B cell (primary cell): ENCODE results near the gene ADAMTS13. TPM values are rescaled to one million over a fixed set of nuclear protein-coding genes. Genes with fewer than 3 reads are reported as not detected.
"Not testable (repeated sequence)": the region's sequence is repeated elsewhere in the genome, so short reads cannot be mapped to it uniquely, and the experiment has no call there.

Source experiments
- ATAC-seq: fragments of 200-7000 bp; cut with Tn5 transposase; one replicate; pipeline ENCODE4 v1.10.0; 2021; ENCODE audit warnings: low read depth, mild to moderate bottlenecking, moderate number of reproducible peaks, moderate library complexity
- CTCF ChIA-PET: fragments of 350-600 bp; sonication (Branson Sonifier 250); formaldehyde crosslinking; loops from one replicate; lab custom pipeline; 2021; ENCODE audit warnings: antibody characterized with exemption, inconsistent platforms; lab: Charles Lee
- POLR2A ChIA-PET: fragments of 350-600 bp; sonication (Branson Sonifier 250); formaldehyde crosslinking; loops from one replicate; lab custom pipeline; 2021; ENCODE audit warnings: antibody characterized with exemption; lab: Charles Lee
- DNase-seq: peaks from one replicate; pipeline ENCODE4 v3.0.0; 2013
- H2AFZ ChIP-seq: 2 replicates; pipeline ENCODE4 v1.6.1; 2012; ENCODE audit warnings: mild to moderate bottlenecking, low read depth, low read length; ENCODE audit not compliant: insufficient read depth, poor library complexity, severe bottlenecking
- H3K27ac ChIP-seq, 2 donors: 1 replicate in 1 of 2; 2 replicates in 1 of 2; pipeline ENCODE4 v1.5.1; 2012 to 2013; ENCODE audit warnings: low read length in 2 of 2, mild to moderate bottlenecking in 2 of 2, moderate library complexity in 1 of 2
- H3K27me3 ChIP-seq, 4 experiments: fragments of 200-600 bp in 1 of 4; sonication (generic) in 1 of 4; replicated peaks in 1 of 4; 1 replicate in 2 of 4; 2 replicates in 2 of 4; pipeline versions ENCODE4 v1.6.1 to v1.7.0; 2013 to 2016; ENCODE audit warnings: low read length in 3 of 4, mild to moderate bottlenecking in 2 of 4, mixed read lengths in 1 of 4, moderate library complexity in 1 of 4; ENCODE audit not compliant: insufficient read depth in 4 of 4, control insufficient read depth in 3 of 4; ENCODE audit errors: control extremely low read depth in 1 of 4
- H3K36me3 ChIP-seq, 2 experiments: replicated peaks in 1 of 2; 1 replicate in 1 of 2; 2 replicates in 1 of 2; pipeline versions ENCODE4 v1.6.1 to v1.7.1; 2013; ENCODE audit warnings: low read length in 1 of 2; ENCODE audit not compliant: insufficient read depth in 2 of 2, control insufficient read depth in 1 of 2; ENCODE audit errors: control extremely low read depth in 1 of 2, extremely low read depth in 1 of 2
- H3K4me1 ChIP-seq, 2 donors: fragments of 200-600 bp in 1 of 2; sonication (generic) in 1 of 2; 1 replicate in 1 of 2; 2 replicates in 1 of 2; pipeline versions ENCODE4 v1.5.1 to v1.6.1; 2013 to 2017; ENCODE audit warnings: low read length in 2 of 2; ENCODE audit not compliant: control insufficient read depth in 2 of 2, insufficient read depth in 2 of 2
- H3K4me2 ChIP-seq: replicated peaks from 2 replicates; pipeline ENCODE3; 2012; ENCODE audit warnings: mild to moderate bottlenecking, low read depth, low read length; ENCODE audit not compliant: poor library complexity, severe bottlenecking
- H3K4me3 ChIP-seq, 5 experiments: fragments of 200-600 bp in 1 of 5; sonication (generic) in 1 of 5; 1 replicate in 3 of 5; 2 replicates in 2 of 5; pipeline versions ENCODE4 v1.5.1 to v1.7.0; 2011 to 2016; ENCODE audit warnings: low read length in 4 of 5, mild to moderate bottlenecking in 4 of 5, low read depth in 2 of 5, control low read depth in 1 of 5, moderate library complexity in 1 of 5; ENCODE audit not compliant: insufficient read depth in 1 of 5; ENCODE audit errors: control extremely low read depth in 1 of 5, extremely low read depth in 1 of 5
- H3K79me2 ChIP-seq: fragments of 200-600 bp; sonication (generic); one replicate; pipeline ENCODE4 v1.6.0; 2016; ENCODE audit warnings: low read length; ENCODE audit not compliant: control insufficient read depth, insufficient read depth
- H3K9ac ChIP-seq: fragments of 200-600 bp; sonication (generic); 2 replicates; pipeline ENCODE4 v1.6.1; 2017; ENCODE audit warnings: mild to moderate bottlenecking, low read length, moderate library complexity
- H3K9me3 ChIP-seq, 3 donors: one replicate each; pipeline versions ENCODE4 v1.6.1 to v1.7.1; 2013; ENCODE audit warnings: low read length in 2 of 3; ENCODE audit not compliant: control insufficient read depth in 2 of 3, insufficient read depth in 1 of 3; ENCODE audit errors: control extremely low read depth in 1 of 3
- H4K20me1 ChIP-seq: 2 replicates; pipeline ENCODE4 v1.6.0; 2012; ENCODE audit warnings: mild to moderate bottlenecking, low read length; ENCODE audit not compliant: insufficient read depth, control insufficient read depth, poor library complexity, severe bottlenecking
- H3K27ac Mint-ChIP-seq: one replicate; pipeline ENCODE4 v1.8.0; 2021; ENCODE audit warnings: mixed read lengths
- H3K27me3 Mint-ChIP-seq: one replicate; pipeline ENCODE4 v1.8.0; 2021; ENCODE audit warnings: mixed read lengths
- H3K4me1 Mint-ChIP-seq: one replicate; pipeline ENCODE4 v1.8.0; 2021; ENCODE audit warnings: mixed read lengths
- H3K4me3 Mint-ChIP-seq: one replicate; pipeline ENCODE4 v1.8.0; 2021; ENCODE audit warnings: mixed read lengths
- H3K9me3 Mint-ChIP-seq: one replicate; pipeline ENCODE4 v1.8.0; 2022; ENCODE audit warnings: mixed read lengths; ENCODE audit not compliant: insufficient read depth
- EZH2 ChIP-seq: IDR thresholded peaks from 2 replicates; pipeline ENCODE4 v1.6.1; 2012; ENCODE audit warnings: borderline replicate concordance, low read depth, mild to moderate bottlenecking, moderate library complexity, low read length; ENCODE audit not compliant: insufficient read depth, poor library complexity, severe bottlenecking
- WGBS: methylation state at CpG from one replicate; pipeline ENCODE4 v1.1.5; 2013; ENCODE audit warnings: missing lambda C conversion rate; ENCODE audit not compliant: insufficient coverage; 5-methylcytosine and 5-hydroxymethylcytosine counted together
- intact Hi-C: fragments of 100-400 bp; cut with micrococcal nuclease; formaldehyde crosslinking; loops from one replicate; pipeline ENCODE4 v1.10.0; 2022
- polyA plus RNA-seq: library from polyadenylated mRNA; depleted of rRNA; stranded (reverse); fragments of >200 nt; gene quantifications from 2 replicates; pipeline ENCODE4 v1.2.3, GENCODE V29; 2012
- total RNA-seq, 2 donors: library from RNA; stranded (reverse); fragments of 120-200 nt in 1 of 2; gene quantifications; 1 replicate in 1 of 2; 2 replicates in 1 of 2; pipeline versions ENCODE4 v1.2.3 to v1.2.4, GENCODE V29; 2013 to 2022
- TF ChIP-seq, protein P1 (sequence below): fragments of 200-600 bp; IDR thresholded peaks from one replicate; pipeline ENCODE4 v1.8.0; 2022; ENCODE audit warnings: antibody characterized with exemption, mild to moderate bottlenecking

ADAMTS13 gene
- total and polyA plus RNA-seq, 2 donors (not counting 1 experiment from before 2014, with no cell fraction given) = 2.5 to 5.7 TPM

DNA sequence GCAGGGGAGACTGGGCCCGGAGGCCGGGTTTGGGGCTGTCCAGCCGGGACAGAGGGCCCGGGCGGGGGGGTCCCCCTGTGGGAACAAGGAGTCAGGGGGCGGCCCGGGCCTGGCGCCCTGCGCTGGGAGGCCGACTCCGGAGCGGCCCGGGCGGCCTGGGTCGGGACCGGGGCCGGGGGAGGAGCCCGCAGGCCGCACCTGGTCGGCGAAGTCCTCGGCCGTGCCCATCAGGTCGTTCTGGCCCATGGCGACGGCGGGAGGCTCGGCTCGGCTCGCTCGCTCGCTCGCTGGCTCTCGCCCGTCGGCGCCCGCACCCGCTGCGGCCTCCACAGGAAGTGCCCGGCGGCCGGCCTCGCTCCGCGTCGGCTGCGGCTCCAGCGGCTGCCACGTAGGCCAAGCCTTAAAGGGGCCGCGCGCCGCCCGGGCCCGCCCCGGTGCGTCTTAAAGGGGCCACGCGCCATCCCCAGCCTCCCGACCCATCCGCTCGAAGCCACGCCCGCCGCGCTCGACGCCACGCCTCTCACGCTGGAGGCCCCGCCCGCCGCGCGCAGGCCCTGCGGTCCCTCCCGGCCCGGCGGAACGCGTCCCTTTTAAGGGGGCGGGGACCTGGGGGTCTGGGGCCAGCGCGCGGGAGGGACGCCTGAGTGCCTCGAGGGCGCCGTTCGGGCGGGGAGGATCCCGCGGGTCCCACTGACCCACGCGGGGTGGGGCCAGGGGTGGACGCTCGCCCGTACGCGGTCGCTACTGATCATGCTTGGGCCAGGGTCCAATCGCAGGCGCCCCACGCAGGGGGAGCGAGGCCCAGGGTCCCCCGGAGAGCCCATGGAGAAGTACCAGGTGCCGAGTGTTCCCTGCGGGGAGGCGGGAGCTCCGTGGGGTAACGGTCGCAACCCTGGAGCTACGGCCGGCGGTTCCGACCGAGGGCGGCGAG lies 46.2 kb upstream of the ADAMTS13 start, which contains the start of the genes STKLD1 and SURF4:
STKLD1 (plus strand) TSS at position 643 of the 931 bp plus-strand sequence; CDS start at position 751, 108 bp downstream.
SURF4 (minus strand) TSS at position 337 of the 931 bp plus-strand sequence; CDS start at position 246, 91 bp downstream.
- Histone ChIP-seq H3K79me2 (peaks cover 48% of the 10 kb centered on the region), H4K20me1 (peaks cover 45% of the 10 kb centered on the region), H3K4me3 (peak within 1 kb of the TSS; percentile 39 to 78 (median 66)), H3K4me1 (peaks cover 25 to 40% of the 10 kb centered on the region in 2 donors), H3K4me2 (peak within 1 kb of the TSS; percentile 85), H3K9me3 (no peaks in the 10 kb centered on the region), H3K27me3 (no peaks in the 10 kb centered on the region), H3K27ac (peak within 1 kb of the TSS; percentile 18 to 91), H2AFZ (peak within 1 kb of the TSS; percentile 91), H3K36me3 (peaks cover 0 to 11% of the 10 kb centered on the region in 2 experiments), H3K9ac (peak within 1 kb of the TSS; percentile 84)
- peak; percentile 97 for ATAC-seq
- H3K4me1 Mint-ChIP-seq = peaks cover 33% of the 10 kb centered on the region
- CTCF ChIA-PET = interaction anchor here (0.6 to 1.2 kb wide), 4 partner anchors 13 to 190 kb away, joined by 3 to 4 read pairs (median 3); no protein-coding TSS in a partner anchor
- H3K9me3 Mint-ChIP-seq = no peaks in the 10 kb centered on the region
- TF ChIP-seq EZH2 = no peak
- TF ChIP-seq, protein P1, sequence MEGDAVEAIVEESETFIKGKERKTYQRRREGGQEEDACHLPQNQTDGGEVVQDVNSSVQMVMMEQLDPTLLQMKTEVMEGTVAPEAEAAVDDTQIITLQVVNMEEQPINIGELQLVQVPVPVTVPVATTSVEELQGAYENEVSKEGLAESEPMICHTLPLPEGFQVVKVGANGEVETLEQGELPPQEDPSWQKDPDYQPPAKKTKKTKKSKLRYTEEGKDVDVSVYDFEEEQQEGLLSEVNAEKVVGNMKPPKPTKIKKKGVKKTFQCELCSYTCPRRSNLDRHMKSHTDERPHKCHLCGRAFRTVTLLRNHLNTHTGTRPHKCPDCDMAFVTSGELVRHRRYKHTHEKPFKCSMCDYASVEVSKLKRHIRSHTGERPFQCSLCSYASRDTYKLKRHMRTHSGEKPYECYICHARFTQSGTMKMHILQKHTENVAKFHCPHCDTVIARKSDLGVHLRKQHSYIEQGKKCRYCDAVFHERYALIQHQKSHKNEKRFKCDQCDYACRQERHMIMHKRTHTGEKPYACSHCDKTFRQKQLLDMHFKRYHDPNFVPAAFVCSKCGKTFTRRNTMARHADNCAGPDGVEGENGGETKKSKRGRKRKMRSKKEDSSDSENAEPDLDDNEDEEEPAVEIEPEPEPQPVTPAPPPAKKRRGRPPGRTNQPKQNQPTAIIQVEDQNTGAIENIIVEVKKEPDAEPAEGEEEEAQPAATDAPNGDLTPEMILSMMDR = no peak
- POLR2A ChIA-PET = interaction anchor here (0.6 to 1.2 kb wide), 4 partner anchors 20 to 103 kb away, joined by 3 to 6 read pairs (median 4); partner anchors contain the start of genes MED22, RPL7A, SLC2A6 and SURF1
- no peaks in the 10 kb centered on the region for H3K27me3 Mint-ChIP-seq
- H3K4me3 Mint-ChIP-seq = peak within 1 kb of the TSS; percentile 94
- intact Hi-C loops = loop anchor here (1.0 to 2.0 kb wide), 7 partner anchors 20 to 649 kb away; partner anchors contain the start of genes BRD3OS, GTF3C5, MED22 and RPL7A
- under 1% methylated on average over 120 of the region's 120 CpGs for WGBS
- DNase-seq = peak; percentile 95
- H3K27ac Mint-ChIP-seq = peak within 1 kb of the TSS; percentile 84

DNA sequence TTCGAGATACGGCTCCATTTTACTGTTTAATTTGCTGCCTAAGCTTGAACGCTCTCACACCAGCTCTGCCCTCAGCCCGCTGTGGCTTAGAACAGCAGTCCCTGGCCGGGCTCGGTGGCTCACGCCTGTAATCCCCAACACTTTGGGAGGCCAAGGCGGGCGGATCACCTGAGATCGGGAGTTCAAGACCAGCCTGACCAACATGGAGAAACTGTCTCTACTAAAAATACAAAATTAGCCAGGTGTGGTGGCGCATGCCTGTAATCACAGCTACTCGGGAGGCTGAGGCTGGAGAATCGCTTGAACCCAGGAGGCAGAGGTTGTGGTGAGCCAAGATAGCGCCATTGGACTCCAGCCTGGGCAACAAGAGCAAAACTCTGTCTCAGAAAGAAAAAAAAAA lies 44.9 kb upstream of the ADAMTS13 start:
- peaks cover 32% of the 10 kb centered on the region for H4K20me1 ChIP-seq
- not testable (repeated sequence) for H3K9me3 Mint-ChIP-seq, DNase-seq, H2AFZ ChIP-seq, H3K4me3 ChIP-seq, H3K27me3 ChIP-seq, H3K27me3 Mint-ChIP-seq, H3K9ac ChIP-seq, H3K4me2 ChIP-seq, H3K27ac Mint-ChIP-seq, H3K9me3 ChIP-seq, H3K36me3 ChIP-seq, ATAC-seq, H3K27ac ChIP-seq
- peaks cover 14 to 28% of the 10 kb centered on the region in 2 donors for H3K4me1 ChIP-seq
- intact Hi-C loops = loop anchor here (2.0 kb wide), 1 partner anchor 44 kb away; no protein-coding TSS in a partner anchor
- WGBS = 94% methylated on average over 13 of the region's 14 CpGs
- peaks cover 36% of the 10 kb centered on the region for H3K79me2 ChIP-seq
- ChIA-PET POLR2A (interaction anchor here (1.2 kb wide), 1 partner anchor 21 kb away, joined by 6 read pairs; the partner anchor contains the start of genes SURF1 and SURF2), CTCF (interaction anchor here (0.8 to 1.2 kb wide), 3 partner anchors 15 to 254 kb away, joined by 3 to 4 read pairs (median 3); no protein-coding TSS in a partner anchor)
- peaks cover 21% of the 10 kb centered on the region for H3K4me1 Mint-ChIP-seq
- peak overlapping the region; percentile 76 for H3K4me3 Mint-ChIP-seq
